CD4-positive, alpha-beta T cell treated with Interleukin-10 for 1 hour (primary cell): ENCODE measurements around the gene NOL8.
A peak's percentile ranks its signal among the peaks of the same experiment; 100 is the strongest.

ENCODE experiments used
- DNase-seq: peaks from one replicate; pipeline ENCODE4 v3.0.0-alpha.2; 2020

Gene NOL8

GRCh38 chr9:92325269-92325990 lies at the start of gene NOL8, which contains the start of gene CENPP:
Gene NOL8, minus strand, starts transcription at chr9:92325350. Its CDS starts 1,189 bp downstream, at chr9:92324161.
Gene CENPP, plus strand, starts transcription at chr9:92325953.
- peak; percentile 88 for DNase-seq

DNA sequence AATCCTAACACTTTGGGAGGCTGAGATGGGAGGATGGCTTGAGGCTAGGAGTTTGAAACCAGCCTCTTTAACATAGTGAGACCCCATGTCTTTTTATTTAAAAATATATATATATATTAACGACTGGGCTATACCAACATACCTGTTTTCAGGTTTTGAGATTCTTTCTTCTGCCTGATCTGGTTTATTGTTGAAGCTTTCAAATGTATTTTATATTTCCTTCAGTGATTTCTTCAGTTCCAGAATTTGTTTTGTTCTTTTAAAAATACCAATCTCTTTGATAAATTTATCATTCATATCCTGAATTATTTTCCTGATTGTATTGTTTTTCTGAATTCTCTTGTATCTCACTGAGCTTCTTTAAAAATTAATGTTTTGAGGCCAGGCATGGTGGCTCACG lies 48.0 kb upstream of the NOL8 start:
- no peak for DNase-seq

- no peak for DNase-seq
These were observed 43.9 kb upstream of the NOL8 start for GRCh38 chr9:92369075-92369474.

DNA sequence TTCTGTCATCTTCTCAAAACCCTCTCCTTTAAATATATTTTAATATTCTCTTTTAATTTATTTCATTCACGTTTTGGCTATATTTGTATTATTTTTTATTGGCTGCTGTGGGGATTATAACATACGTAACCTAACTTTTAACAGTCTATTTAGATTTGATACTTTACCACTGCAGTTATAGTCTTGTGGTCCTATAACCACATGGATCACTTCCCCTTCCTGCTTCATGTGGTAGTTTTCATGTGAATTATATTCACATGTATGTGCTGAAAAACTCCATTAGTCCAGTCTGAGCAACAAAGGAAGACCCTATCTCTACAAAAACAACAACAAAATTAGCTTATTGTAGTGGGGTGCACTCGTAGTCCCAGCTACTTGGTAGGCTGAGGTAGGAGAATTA lies 34.9 kb upstream of the NOL8 start:
- no peak for DNase-seq

- no peak for DNase-seq
These were observed 34.3 kb upstream of the NOL8 start for GRCh38 chr9:92359394-92359995.

DNA sequence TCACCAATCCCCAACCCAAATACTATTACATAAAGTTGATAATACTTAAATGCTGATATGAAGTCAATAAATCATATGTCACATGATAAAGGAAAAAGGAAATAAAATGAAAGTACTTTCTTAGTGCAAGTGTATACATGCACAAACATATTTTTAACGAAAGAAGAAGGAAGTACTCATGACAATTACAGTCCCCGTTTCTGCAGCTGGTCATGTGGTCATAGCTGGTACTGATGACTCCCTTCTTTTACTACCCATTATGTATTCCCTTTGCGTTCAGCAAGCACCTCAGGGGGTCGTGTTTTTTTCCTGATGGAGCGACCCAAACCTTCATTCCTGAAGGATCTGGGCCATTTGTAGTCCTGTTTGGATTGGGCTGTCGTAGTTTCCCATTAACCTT lies 27.9 kb upstream of the NOL8 start:
- no peak for DNase-seq

- DNase-seq: no peak
These were observed 25.6 kb upstream of the NOL8 start for GRCh38 chr9:92350740-92351133.

DNA sequence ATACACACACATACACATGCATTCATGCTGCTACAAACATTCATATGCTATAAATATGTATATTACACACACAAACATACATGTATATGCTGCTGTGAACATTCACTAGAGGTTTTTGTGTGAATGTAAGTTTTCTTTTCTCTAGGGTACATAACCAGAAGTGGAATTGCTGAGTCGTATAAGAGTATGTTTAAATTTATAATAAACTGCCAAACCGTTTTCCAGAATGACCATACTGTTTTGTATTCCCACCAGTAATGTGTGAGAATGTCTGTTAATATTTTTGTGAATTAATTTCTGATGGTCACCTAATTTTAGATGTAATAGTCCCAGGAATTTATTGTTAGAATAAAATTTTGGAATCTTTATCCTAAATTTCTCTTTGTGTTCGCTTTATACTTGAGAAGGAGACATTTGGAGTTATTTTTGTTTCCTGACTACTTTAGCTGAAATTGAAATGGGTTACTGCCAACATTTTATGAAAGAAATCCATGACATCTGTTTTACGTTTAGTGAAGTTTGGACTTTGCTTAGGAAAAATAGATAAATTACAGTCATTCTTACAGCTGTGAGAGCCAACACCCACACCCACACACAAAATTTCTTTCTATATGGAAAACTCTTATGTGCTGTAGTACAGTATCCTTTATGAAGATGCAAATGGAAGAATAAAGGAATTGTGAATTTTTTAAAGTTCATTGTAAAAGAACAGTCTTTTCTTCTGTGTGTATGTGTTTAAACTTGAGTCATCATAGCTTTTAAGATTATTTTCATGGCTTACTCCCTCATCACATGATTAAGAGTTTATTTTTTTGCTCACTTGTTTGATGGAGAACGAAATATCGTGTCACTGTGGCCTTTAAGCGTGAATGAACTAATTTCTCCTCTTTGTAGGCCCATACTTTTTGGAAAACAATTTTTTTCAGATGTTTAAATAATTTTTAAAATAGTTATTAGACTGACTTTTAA lies 24.9 kb upstream of the NOL8 start:
- DNase-seq: no peak

- DNase-seq: no peak
These were observed 20.4 kb upstream of the NOL8 start for GRCh38 chr9:92345582-92345981.

GRCh38 chr9:92342825-92343488 lies 17.8 kb upstream of the NOL8 start:
- no peak for DNase-seq

GRCh38 chr9:92341578-92341977 lies 16.4 kb upstream of the NOL8 start:
- no peak for DNase-seq

GRCh38 chr9:92333282-92333634 lies 8.1 kb upstream of the NOL8 start:
- no peak for DNase-seq

DNA sequence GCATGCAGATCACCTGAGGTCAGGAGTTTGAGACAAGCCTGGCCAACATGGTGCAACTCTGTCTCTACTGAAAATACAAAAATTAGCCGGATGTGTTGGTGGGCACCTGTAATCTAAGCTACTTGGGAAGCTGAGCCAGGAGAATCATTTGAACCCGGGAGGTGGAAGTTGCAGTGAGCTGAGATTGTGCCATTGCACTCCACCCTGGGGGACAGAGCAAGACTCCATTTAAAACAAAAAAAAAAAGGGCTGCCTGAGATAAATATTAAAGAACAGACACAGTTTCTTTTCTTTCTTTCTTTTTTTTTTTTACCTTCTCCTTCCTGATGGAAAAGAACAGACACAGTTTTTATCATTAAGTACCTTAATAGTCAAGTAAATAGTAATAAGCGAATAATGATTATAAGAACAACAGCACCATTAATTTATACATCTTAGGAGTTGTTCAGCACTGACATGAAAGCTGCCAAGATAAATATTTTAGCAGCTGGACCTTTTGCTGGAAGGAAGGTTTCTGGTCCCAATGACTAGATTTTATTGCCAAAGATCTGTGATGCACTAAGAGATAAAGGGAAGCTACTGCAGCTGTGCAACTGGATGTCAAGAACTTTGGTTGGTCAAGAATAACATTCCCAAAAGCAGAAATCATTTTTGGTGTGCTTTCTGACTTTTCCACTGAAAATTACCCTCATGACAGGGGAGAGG lies 7.6 kb upstream of the NOL8 start:
- no peak for DNase-seq

DNA sequence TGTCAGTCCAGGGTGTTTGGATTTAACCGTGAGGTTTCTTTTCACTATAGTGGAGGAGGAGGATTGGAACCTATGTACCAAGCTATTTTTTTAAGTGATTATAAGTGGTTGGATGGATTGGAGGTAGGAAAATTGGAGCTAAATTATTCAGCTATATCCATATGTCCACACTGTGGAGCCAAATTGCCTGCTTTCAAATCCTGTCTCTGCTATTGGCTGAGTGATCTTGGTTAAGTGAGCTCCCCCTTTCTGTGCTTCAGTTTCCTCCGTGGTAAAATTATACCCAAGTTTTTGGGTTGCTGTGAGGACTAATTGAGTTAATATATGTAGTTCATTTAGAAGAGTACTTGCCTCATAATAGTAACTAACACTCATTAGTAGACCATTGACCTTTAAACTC lies 3.1 kb upstream of the NOL8 start:
- DNase-seq: no peak

DNA sequence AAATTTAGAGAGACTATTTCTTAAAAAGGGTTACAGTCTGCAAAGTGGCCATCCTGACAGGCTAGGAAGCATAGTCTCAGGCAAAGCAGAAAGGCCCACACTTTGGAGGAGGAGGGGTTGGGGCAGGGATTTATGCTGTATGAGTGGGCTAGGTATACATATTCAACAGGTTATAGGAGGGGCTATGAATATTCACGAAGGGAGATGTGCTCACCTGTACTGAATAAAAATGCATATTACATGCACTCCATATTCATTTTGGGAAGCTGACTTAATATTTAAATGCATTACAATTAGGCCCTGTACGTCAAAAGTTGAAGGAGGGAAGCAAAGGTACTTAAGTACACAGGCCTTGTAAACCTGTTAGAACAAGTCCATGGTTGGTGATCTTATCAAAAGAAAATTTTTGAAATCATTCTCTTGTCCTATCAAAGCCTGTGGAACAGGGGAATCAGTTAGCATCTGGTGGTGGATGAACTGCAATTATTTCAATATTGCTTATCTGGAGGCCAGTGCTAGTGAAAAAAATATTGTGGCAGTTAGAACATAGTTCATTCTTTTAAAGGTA lies 2.2 kb upstream of the NOL8 start:
- no peak for DNase-seq

DNA sequence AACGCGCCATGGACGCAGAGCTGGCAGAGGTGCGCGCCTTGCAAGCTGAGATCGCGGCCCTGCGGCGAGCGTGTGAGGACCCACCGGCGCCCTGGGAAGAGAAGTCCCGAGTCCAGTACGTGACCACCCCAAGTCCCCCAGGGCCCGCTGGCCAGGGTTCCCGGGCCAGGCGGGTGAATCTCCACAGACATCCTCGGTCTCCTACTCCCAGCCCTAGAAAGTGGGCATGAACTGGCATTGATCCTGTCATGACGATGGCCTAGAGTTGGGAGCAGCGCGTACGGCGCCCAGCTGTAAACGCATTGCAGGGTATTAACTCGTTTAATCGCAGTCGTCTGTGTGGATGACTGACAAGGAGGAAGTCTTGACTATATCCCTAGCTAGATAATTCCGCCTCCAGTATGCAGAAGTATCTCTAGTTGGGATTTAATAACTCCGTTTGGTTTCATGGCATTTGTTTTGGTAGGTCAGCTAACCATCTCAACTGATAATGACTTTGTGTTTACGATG lies 896 bp upstream of the NOL8 start:
- no peak for DNase-seq

GRCh38 chr9:92324889-92325268 lies 271 bp downstream of the NOL8 start:
- DNase-seq: no peak

DNA sequence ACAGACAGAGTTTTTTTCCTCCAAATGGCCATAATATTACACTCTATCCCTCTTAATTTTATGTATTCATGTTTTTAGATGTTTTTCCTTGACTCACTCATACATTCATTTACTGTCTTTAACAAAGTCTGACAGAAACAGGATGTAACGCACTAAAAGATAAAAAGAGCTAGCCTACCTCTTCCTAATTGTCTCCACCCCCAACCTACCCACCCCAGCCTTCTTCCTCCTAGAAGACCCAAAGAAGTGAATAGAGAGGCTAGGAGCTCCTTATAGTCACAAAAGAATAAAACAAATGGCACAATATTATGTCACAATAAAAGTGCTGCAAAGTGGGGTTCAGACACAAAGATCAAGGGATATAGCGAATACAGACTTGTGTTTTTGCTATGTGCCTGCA lies 719 bp downstream of the NOL8 start:
- DNase-seq: peak; percentile 3

DNA sequence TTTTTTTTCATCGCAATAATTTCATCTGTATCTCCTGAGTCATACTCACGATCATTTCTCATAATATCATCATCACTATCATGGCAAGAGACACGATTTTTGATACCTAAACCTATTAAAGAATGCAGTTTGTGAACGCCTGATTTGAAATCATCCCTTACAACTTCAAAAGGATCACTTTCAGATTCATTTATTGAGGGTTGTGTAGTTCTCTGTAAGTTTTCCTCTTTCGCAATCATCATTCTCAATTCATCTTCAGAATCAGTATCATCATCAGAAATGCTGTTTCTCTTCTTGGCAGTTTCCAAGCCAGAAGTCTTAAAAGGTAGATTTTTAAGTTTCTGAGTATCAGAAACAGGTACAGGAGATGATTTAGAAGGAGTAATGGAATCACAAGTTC lies 9.7 kb downstream of the NOL8 start:
- no peak for DNase-seq

DNA sequence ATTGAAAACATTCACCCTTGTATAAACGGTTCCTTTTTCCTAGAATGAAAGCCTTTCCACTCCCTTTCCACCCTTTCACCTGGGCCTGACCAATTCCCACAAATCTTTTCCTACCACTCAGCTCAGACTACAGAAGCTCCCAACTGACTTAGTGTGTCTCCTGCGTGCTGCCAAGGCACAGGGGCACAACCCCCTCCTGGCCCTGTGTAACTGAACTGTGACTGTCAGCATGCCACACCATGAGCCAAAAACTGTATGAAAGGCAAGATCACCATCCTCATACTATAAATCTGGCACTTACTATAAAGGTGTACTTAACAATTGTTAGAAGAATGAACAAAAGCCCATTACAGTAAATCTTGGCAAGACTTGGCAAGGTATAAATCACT lies 11.5 kb downstream of the NOL8 start:
- no peak for DNase-seq

- DNase-seq: no peak
These were observed 12.1 kb downstream of the NOL8 start for GRCh38 chr9:92312887-92313623.
